ENCODE measurements around the gene TIMM22.

The TIMM22 gene

DNA sequence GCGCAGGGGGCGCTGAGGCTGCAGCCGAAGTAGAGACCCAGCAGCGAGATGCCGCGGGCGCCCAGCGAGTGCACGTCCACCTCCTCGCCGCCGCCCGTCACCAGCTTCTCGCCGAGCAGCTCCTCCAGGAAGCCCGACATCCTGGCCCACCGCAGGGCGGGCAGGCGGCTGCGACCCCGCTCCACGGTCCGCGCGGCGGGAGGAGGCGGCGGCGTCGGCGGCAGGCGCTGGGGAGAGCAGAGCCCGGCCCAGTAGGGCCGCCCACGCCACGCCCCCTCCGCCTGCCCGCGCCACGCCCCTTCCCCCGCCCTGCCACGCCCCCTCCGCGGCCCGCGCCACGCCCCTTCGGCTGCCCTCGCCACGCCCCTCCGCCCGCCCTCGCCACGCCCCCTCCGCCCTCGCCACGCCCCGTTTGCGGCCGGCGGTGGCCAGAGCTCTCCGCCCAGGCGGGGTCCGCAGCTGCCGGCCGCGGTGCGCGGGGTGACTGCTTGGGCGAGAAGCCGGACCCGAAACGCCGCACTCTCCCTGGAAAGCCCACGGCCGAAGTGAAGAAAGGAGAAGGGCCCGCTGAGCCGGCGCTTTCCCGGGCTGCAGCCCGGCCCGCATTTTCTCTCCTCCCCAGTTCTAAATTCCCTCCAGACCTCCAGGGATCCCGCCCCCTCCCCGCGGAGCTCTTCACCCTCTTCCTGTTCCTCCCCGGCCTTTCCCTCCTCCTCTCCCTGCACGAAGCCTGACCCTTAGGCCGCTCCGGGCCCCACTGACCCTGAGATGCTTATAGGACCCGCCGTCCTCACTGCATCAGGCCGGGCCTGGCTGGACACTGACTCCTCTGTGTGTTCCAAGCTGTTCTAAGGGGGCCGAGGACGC, 17.2 kb upstream of the TIMM22 start, which contains the start of gene NXN:
TSS of gene NXN (minus strand) at position 238 of the 867 bp plus-strand sequence.
- DNase-seq (ENCODE audit: low read depth): no peak
- H3K4me3 ChIP-seq (ENCODE audit: low read depth, low read length): peak within 1 kb of the TSS; percentile 57
- TF ChIP-seq CTCF (IDR thresholded peaks at IDR 0.05; ENCODE audit: control insufficient read depth, extremely low read depth, insufficient read depth): peak; percentile 23; the same call in 1 of the 2 replicates

GRCh38 chr17:980406-981291, 16.3 kb upstream of the TIMM22 start:
- peak; percentile 60 for DNase-seq (ENCODE audit: low read depth)
- peak overlapping the region; percentile 51 for H3K4me3 ChIP-seq (ENCODE audit: low read depth, low read length)

GRCh38 chr17:981292-981658, 15.7 kb upstream of the TIMM22 start:
- no peak overlapping the region for H3K4me3 ChIP-seq (ENCODE audit: low read depth, low read length)
- DNase-seq (ENCODE audit: low read depth): no peak
- no peak for TF ChIP-seq CTCF (IDR thresholded peaks at IDR 0.05; ENCODE audit: control insufficient read depth, extremely low read depth, insufficient read depth)

More at GRCh38 chr17:980406-981291, 16.3 kb upstream of the TIMM22 start:
- peak; percentile 80 for TF ChIP-seq CTCF (IDR thresholded peaks at IDR 0.05; ENCODE audit: control insufficient read depth, extremely low read depth, insufficient read depth)

- no peak for TF ChIP-seq CTCF (IDR thresholded peaks at IDR 0.05; ENCODE audit: control insufficient read depth, extremely low read depth, insufficient read depth)
- no peak for DNase-seq (ENCODE audit: low read depth)
- no peak overlapping the region for H3K4me3 ChIP-seq (ENCODE audit: low read depth, low read length)
Measured at GRCh38 chr17:983921-984320, 13.0 kb upstream of the TIMM22 start.

DNA sequence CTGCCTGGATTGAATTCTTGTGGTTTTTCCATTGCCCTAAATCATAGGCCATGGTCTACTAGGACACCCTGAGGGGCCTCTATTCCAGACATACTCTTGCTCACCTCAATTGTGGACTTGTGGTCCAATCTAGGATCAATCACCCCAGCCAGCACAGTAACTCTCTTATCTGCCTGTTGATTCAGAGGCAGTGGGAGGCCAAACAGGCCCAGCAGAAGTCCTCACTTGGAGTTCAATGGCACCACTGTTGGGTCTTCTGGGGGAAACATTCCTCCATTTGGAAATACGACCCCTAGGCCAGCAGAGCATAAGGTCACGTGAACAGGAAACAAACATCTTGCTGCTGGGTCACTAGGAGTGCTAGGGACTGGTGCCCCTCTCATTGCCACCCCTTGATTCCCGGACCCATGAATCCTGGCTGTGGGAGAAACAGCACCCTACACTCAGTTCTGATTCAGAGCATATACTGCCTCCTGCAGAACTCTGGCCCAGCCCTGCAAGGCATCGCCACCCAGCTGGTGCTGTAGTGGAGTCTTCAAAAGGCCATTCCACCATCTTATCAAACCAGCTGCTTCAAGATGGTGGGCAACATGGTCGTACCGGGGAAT, 10.5 kb upstream of the TIMM22 start:
- no peak for TF ChIP-seq CTCF (IDR thresholded peaks at IDR 0.05; ENCODE audit: control insufficient read depth, extremely low read depth, insufficient read depth)
- DNase-seq (ENCODE audit: low read depth): no peak
- H3K4me3 ChIP-seq (ENCODE audit: low read depth, low read length): no peak overlapping the region

DNA sequence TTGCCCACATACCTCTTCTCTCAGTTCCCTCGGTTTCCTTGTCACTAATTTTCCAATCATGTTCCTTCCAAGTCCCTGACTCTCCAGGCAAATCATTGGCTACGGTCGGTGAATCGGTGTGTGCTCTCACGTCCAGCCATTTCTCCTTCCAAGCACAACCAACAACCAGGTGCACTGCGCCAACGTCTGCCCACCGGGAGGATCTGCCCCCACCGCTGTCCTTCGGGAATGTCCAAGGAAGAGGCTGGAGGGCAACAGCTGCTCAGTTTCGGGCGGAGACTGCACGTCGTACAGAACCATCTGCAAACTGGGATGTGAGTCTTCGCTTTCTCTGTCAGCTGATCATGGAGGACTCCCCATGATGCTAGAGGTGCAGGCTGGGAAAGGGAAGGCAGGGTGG, 9.0 kb upstream of the TIMM22 start:
- no peak for DNase-seq (ENCODE audit: low read depth)
- H3K4me3 ChIP-seq (ENCODE audit: low read depth, low read length): no peak overlapping the region
- no peak for TF ChIP-seq CTCF (IDR thresholded peaks at IDR 0.05; ENCODE audit: control insufficient read depth, extremely low read depth, insufficient read depth)
